HepG2 (cell line): Measurements from ENCODE around the gene DNAJC30. TPM values are rescaled to one million over a fixed set of nuclear protein-coding genes. Genes with fewer than 3 reads are reported as not detected.

Experiments
- CEBPB ChIP-seq: IDR thresholded peaks from 2 replicates; pipeline ENCODE4 v1.6.1; 2011; ENCODE audit warnings: low read depth, low read length, improper control_type of control experiment, borderline replicate concordance
- HMGXB4 ChIP-seq, 2 experiments: sonication (generic) in 1 of 2; formaldehyde crosslinking in 1 of 2; IDR thresholded peaks; 2 replicates each; pipeline versions ENCODE4 v1.4.0 to v1.6.1; 2018 to 2020; ENCODE audit warnings: missing genetic modification reagents in 2 of 2, borderline replicate concordance in 1 of 2, low read depth in 1 of 2, mild to moderate bottlenecking in 1 of 2, missing biosample characterization in 1 of 2
- IRF9 ChIP-seq: sonication (generic); formaldehyde crosslinking; IDR thresholded peaks from 2 replicates; pipeline ENCODE4 v1.8.0; 2022; ENCODE audit warnings: missing genetic modification reagents, mild to moderate bottlenecking, borderline replicate concordance
- JUN ChIP-seq: sonication (generic); formaldehyde crosslinking; IDR thresholded peaks from 2 replicates; pipeline ENCODE4 v1.4.0; 2020; ENCODE audit warnings: mild to moderate bottlenecking, missing genetic modification reagents
- KLF12 ChIP-seq: sonication (generic); formaldehyde crosslinking; IDR thresholded peaks from 2 replicates; pipeline ENCODE4 v1.4.0; 2020; ENCODE audit warnings: missing genetic modification reagents, borderline replicate concordance
- MEF2D ChIP-seq: sonication (generic); formaldehyde crosslinking; IDR thresholded peaks from 2 replicates; pipeline ENCODE4 v1.5.1; 2020; ENCODE audit warnings: mild to moderate bottlenecking, missing genetic modification reagents
- MEIS1 ChIP-seq: sonication (generic); formaldehyde crosslinking; IDR thresholded peaks from 2 replicates; pipeline ENCODE4 v1.9.0; 2021; ENCODE audit warnings: mild to moderate bottlenecking, missing genetic modification reagents, moderate library complexity, borderline replicate concordance
- MIER2 ChIP-seq: IDR thresholded peaks from 2 replicates; pipeline ENCODE4 v1.6.1; 2016; ENCODE audit warnings: missing biosample characterization, missing genetic modification reagents
- NFIC ChIP-seq: IDR thresholded peaks from 2 replicates; pipeline ENCODE4 v1.6.1; 2012; ENCODE audit warnings: mild to moderate bottlenecking, low read length, inconsistent platforms
- NKX3-1 ChIP-seq: sonication (generic); formaldehyde crosslinking; IDR thresholded peaks from 2 replicates; pipeline ENCODE4 v1.5.0; 2020; ENCODE audit warnings: missing genetic modification reagents
- PAXIP1 ChIP-seq: sonication (generic); formaldehyde crosslinking; conservative IDR thresholded peaks from 2 replicates; pipeline ENCODE4 v1.4.0; 2020; ENCODE audit warnings: mild to moderate bottlenecking, missing genetic modification reagents, moderate library complexity
- SOX6 ChIP-seq, 2 experiments: fragments of 450-650 bp in 1 of 2; sonication (generic) in 1 of 2; formaldehyde crosslinking in 1 of 2; IDR thresholded peaks; 2 replicates each; pipeline versions ENCODE4 v1.4.0 to v1.6.1; 2017 to 2020; ENCODE audit warnings: antibody characterized with exemption in 1 of 2, mild to moderate bottlenecking in 1 of 2, missing genetic modification reagents in 1 of 2
- SP5 ChIP-seq: IDR thresholded peaks from 2 replicates; pipeline ENCODE4 v1.6.1; 2016; ENCODE audit warnings: low read depth, borderline replicate concordance
- U2AF1 ChIP-seq: fragments of 200-400 bp; formaldehyde crosslinking; optimal IDR thresholded peaks from 2 replicates; pipeline ENCODE3; 2017; ENCODE audit warnings: mild to moderate bottlenecking, low read depth, low read length
- ZBTB2 ChIP-seq: sonication (generic); formaldehyde crosslinking; IDR thresholded peaks from 2 replicates; pipeline ENCODE4 v1.8.0; 2022; ENCODE audit warnings: low read depth, missing genetic modification reagents
- ZFP36 ChIP-seq: fragments of 150-350 bp; IDR thresholded peaks from 2 replicates; pipeline ENCODE4 v1.6.1; 2018; ENCODE audit warnings: borderline replicate concordance, low read length, low read depth; ENCODE audit not compliant: partially characterized antibody
- ZFX ChIP-seq: sonication (generic); formaldehyde crosslinking; IDR thresholded peaks from 2 replicates; pipeline ENCODE4 v1.4.0; 2020; ENCODE audit warnings: mild to moderate bottlenecking, low read depth, missing genetic modification reagents, moderate library complexity
- ZNF121 ChIP-seq: sonication (generic); formaldehyde crosslinking; IDR thresholded peaks from 2 replicates; pipeline ENCODE4 v1.5.0; 2020; ENCODE audit warnings: mild to moderate bottlenecking, missing genetic modification reagents
- ZNF292 ChIP-seq: sonication (generic); formaldehyde crosslinking; IDR thresholded peaks from 2 replicates; pipeline ENCODE4 v1.8.1; 2022; ENCODE audit warnings: mild to moderate bottlenecking, low read depth, missing genetic modification reagents, borderline replicate concordance
- ZNF326 ChIP-seq: sonication (generic); formaldehyde crosslinking; IDR thresholded peaks from 2 replicates; pipeline ENCODE4 v1.4.0; 2020; ENCODE audit warnings: missing genetic modification reagents, borderline replicate concordance
- ZNF383 ChIP-seq: sonication (generic); formaldehyde crosslinking; IDR thresholded peaks from 2 replicates; pipeline ENCODE4 v1.4.0; 2020; ENCODE audit warnings: missing genetic modification reagents, mild to moderate bottlenecking, borderline replicate concordance
- ZNF775 ChIP-seq: sonication (generic); formaldehyde crosslinking; IDR thresholded peaks from 2 replicates; pipeline ENCODE4 v1.4.0; 2020; ENCODE audit warnings: missing genetic modification reagents, mild to moderate bottlenecking, moderate library complexity, borderline replicate concordance
- polyA plus RNA-seq, 8 experiments: library from polyadenylated mRNA; depleted of rRNA in 3 of 8; stranded (reverse) in 7 of 8; unstranded in 1 of 8; fragments of >200 nt; fragmentation: Illumina TruSeq in 4 of 8; extraction: Trizol in 4 of 8; gene quantifications; 2 replicates each; pipeline versions ENCODE4 v1.2.1 to v1.2.3, GENCODE V29; 2011 to 2016; ENCODE audit warnings: low read depth in 4 of 8, missing spikeins in 1 of 8, mixed read lengths in 1 of 8; ENCODE audit not compliant: insufficient read depth in 1 of 8
- total RNA-seq, 5 experiments: library from RNA; depleted of rRNA; stranded (reverse); fragments of >200 nt; fragmentation: Illumina TruSeq; extraction: Trizol; gene quantifications; 2 replicates each; pipeline ENCODE4 v1.2.3, GENCODE V29; 2016; ENCODE audit warnings: low read depth in 1 of 5

The DNAJC30 gene
- total and polyA plus RNA-seq, 2 of the 13 experiments (the other 11 are each of a cell fraction or from before 2014, with no cell fraction given): 3.3 to 3.8 TPM

GRCh38 chr7:73719806-73720169 lies 36.5 kb upstream of the DNAJC30 start (continued):
- no peak for TF ChIP-seq U2AF1
- no peak for TF ChIP-seq ZNF326
- no peak for TF ChIP-seq SP5
- no peak for TF ChIP-seq ZFP36
- TF ChIP-seq ZNF383 (CRISPR knock-in tag): no peak
- no peak for TF ChIP-seq PAXIP1 (CRISPR knock-in tag)
- TF ChIP-seq JUN (CRISPR knock-in tag): no peak
- TF ChIP-seq KLF12 (CRISPR knock-in tag): 0 out of 2 replicates have a peak, but pooled peaks have one; percentile 5
- TF ChIP-seq IRF9: no peak
- no peak for TF ChIP-seq ZNF775
- TF ChIP-seq ZNF121 (CRISPR knock-in tag): peak; percentile 88
- TF ChIP-seq SOX6 (IDR thresholded peaks at IDR 0.05): no peak
- TF ChIP-seq SOX6 (CRISPR knock-in tag; IDR thresholded peaks at IDR 0.05): no peak
- no peak for TF ChIP-seq ZFX (CRISPR knock-in tag)
- TF ChIP-seq NFIC: no peak
- no peak for TF ChIP-seq NKX3-1 (CRISPR knock-in tag)
- TF ChIP-seq ZBTB2 (CRISPR knock-in tag): no peak
- no peak for TF ChIP-seq MIER2 (CRISPR knock-in tag)
- TF ChIP-seq HMGXB4 (CRISPR knock-in tag; IDR thresholded peaks at IDR 0.05; ENCODE audit: borderline replicate concordance in 1 of 2, low read depth in 1 of 2): no peak
- TF ChIP-seq MEIS1 (CRISPR knock-in tag): no peak
- TF ChIP-seq CEBPB: peak; percentile 41; the same call in 1 of the 2 replicates
- no peak for TF ChIP-seq MEF2D
- no peak for TF ChIP-seq ZNF292 (CRISPR knock-in tag)
